Measurements from ENCODE around the gene CEBPE. TPM values are rescaled to one million over a fixed set of nuclear protein-coding genes. Genes with fewer than 3 reads are reported as not detected.

CEBPE gene
- total RNA-seq, 6 experiments from 2014 or later = not detected

DNA sequence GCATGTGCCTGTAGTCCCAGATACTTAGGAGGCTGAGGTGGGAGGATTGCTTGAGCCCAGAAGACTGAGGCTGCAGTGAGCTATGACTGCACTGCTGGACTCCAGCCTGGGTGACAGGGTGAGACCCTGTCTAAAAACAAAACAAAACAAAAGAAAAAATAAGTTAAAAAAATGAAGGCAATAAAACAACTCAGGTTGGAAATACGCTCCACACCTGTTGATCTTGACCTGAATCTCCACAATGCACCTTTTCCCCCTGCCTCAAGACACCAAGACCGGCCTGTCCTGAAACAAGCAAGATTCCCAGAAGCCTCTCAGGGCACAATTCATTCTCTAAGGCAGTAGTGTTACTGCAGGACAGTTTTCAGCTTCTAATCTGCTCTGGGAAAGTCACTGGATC lies 20.8 kb upstream of the CEBPE start:
- no peak overlapping the region for H3K4me3 Mint-ChIP-seq
- no peak for DNase-seq
- TF ChIP-seq CTCF (IDR thresholded peaks at IDR 0.05) = no peak
- H3K27me3 Mint-ChIP-seq (ENCODE audit: insufficient read depth) = peaks cover 1% of the 10 kb centered on the region
- H3K36me3 Mint-ChIP-seq (ENCODE audit: low read depth) = no peaks in the 10 kb centered on the region
- no peak overlapping the region for H3K27ac Mint-ChIP-seq
- H3K4me1 Mint-ChIP-seq (ENCODE audit: low read depth) = peaks cover 34% of the 10 kb centered on the region
- no peaks in the 10 kb centered on the region for H3K9me3 Mint-ChIP-seq

DNA sequence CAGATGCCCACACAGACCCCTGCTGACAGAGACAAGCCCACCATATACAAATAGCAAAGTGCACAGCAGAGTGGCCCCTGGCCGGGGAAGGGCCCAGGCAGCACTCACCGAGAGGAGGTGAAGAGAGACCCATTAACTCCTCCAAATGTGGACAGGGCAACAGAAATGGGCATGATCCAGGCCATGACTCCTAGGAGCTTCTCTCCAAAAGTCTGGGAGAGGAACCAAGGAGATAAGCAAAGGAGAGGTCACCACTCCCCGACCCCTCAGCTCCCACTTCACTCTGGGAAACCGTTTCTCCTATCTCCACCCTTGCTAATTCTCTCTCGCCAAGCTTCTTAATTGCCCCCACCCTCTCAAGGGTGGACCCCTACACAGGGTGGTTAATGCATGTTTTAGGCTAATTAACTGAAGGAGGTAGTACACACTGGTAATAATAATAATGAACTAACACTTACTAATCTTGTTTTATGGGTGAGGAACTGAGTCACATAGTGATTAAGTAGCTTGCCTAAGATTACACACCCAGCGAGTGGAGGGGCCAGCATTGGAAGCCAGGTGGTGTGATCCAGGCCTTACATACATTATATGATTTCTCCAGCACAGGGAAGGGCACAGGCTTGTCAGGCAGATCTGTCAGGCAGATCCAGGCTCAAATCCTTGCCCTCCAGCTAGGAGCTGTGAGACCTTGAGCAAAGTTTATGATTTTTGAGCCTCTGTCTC lies 18.9 kb upstream of the CEBPE start:
- H3K9me3 Mint-ChIP-seq = no peaks in the 10 kb centered on the region
- TF ChIP-seq CTCF (IDR thresholded peaks at IDR 0.05) = no peak
- no peak overlapping the region for H3K27ac Mint-ChIP-seq
- DNase-seq = no peak
- peaks cover 1% of the 10 kb centered on the region for H3K27me3 Mint-ChIP-seq (ENCODE audit: insufficient read depth)
- H3K4me3 Mint-ChIP-seq = no peak overlapping the region
- peaks cover 22% of the 10 kb centered on the region for H3K4me1 Mint-ChIP-seq (ENCODE audit: low read depth)
- H3K36me3 Mint-ChIP-seq (ENCODE audit: low read depth) = no peaks in the 10 kb centered on the region

DNA sequence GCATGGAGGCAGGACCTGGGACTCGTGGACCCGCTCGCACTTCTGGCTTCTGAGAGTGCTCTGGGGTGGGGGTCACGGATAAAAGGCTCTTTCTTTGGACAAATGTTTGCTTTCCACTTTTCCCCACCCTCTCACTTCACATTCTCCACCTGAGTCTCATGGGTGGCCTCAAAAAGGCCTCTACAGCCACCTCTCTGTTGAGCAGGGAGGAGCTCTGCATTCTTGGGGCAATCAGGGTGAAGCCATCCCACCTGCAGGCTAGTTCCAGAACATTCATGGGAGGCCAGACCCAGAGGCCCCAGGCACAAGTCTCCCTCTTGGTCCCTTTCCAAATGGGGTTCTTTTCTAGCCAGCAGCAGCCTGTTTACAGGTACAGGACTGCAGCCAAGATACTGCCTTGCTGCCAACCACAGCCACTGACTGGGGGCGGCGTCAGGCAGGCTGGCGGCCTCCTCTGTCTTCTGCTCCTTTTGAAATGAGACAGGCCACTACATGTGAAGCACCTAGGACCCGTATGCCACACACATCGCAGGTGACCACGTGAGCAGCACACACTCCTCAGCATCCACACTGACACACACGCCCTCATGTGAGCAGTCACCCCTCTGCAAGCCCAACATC lies 18.2 kb upstream of the CEBPE start:
- H3K36me3 Mint-ChIP-seq (ENCODE audit: low read depth) = no peaks in the 10 kb centered on the region
- no peak overlapping the region for H3K4me3 Mint-ChIP-seq
- H3K27ac Mint-ChIP-seq = no peak overlapping the region
- no peak for DNase-seq
- H3K4me1 Mint-ChIP-seq (ENCODE audit: low read depth) = peaks cover 19% of the 10 kb centered on the region
- peaks cover 1% of the 10 kb centered on the region for H3K27me3 Mint-ChIP-seq (ENCODE audit: insufficient read depth)
- H3K9me3 Mint-ChIP-seq = no peaks in the 10 kb centered on the region
- TF ChIP-seq CTCF (IDR thresholded peaks at IDR 0.05) = no peak

DNA sequence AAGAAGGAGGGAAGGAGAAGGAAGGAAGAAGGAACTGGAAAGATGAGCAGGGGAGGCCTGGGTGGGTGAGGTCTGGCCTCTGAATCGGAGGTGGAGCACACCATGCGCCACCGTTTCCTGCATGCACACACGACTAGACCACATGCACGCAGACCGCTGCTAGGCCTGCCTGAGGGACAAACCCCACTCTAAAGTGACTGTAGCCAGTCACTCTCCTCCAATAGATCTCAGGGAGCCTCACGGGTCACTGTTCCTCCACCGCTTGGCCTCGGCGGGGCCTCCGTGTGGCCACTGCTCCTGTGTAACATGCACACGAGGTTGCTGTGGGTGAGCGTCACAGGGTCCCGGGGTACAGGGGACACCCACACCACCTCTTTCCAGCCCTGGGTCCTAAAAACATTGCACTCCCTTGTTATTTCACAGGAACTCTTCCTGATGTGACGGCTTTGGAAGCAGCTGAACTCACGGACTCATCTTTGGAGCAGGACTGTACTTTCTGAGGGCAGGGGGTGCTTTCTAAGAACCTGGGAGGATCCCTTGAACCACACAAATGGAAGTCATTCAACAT lies 17.6 kb upstream of the CEBPE start:
- H3K4me1 Mint-ChIP-seq (ENCODE audit: low read depth) = peaks cover 13% of the 10 kb centered on the region
- no peak for TF ChIP-seq CTCF (IDR thresholded peaks at IDR 0.05)
- no peaks in the 10 kb centered on the region for H3K9me3 Mint-ChIP-seq
- no peak overlapping the region for H3K27ac Mint-ChIP-seq
- DNase-seq = no peak
- H3K27me3 Mint-ChIP-seq (ENCODE audit: insufficient read depth) = peaks cover 1% of the 10 kb centered on the region
- no peak overlapping the region for H3K4me3 Mint-ChIP-seq
- no peaks in the 10 kb centered on the region for H3K36me3 Mint-ChIP-seq (ENCODE audit: low read depth)

DNA sequence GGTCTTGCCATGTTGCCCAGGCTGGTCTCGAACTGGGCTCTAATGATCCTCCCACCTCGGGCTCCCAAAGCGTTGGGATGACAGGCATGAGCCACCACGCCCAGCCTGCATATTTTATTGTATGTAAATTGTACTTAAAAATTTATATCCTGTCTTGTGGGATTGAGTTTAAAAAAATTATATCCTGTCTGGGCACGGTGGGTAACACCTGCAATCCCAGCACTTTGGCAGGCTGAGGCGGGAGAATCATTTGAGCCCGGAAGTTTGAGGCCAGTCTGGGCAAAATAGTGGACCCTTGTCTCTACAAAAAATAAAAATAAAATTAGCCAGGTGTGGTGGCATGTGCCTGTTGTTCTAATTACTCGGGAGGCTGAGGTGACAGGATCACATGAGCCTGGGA lies 13.9 kb upstream of the CEBPE start:
- TF ChIP-seq CTCF (IDR thresholded peaks at IDR 0.05) = no peak
- Mint-ChIP-seq H3K4me1 (ENCODE audit: low read depth) (peaks cover 12% of the 10 kb centered on the region), H3K27me3 (ENCODE audit: insufficient read depth) (peaks cover 1% of the 10 kb centered on the region), H3K36me3 (ENCODE audit: low read depth) (peaks cover 8% of the 10 kb centered on the region), H3K4me3 (no peak overlapping the region), H3K9me3 (no peaks in the 10 kb centered on the region), H3K27ac (no peak overlapping the region)
- no peak for DNase-seq

Measured in HFFc6 (cell line).